ENCODE results near the gene SPPL2C. TPM values are rescaled to one million over a fixed set of nuclear protein-coding genes. Genes with fewer than 3 reads are reported as not detected.

SPPL2C gene
- total RNA-seq, 1 experiment from 2014 or later: not detected

DNA sequence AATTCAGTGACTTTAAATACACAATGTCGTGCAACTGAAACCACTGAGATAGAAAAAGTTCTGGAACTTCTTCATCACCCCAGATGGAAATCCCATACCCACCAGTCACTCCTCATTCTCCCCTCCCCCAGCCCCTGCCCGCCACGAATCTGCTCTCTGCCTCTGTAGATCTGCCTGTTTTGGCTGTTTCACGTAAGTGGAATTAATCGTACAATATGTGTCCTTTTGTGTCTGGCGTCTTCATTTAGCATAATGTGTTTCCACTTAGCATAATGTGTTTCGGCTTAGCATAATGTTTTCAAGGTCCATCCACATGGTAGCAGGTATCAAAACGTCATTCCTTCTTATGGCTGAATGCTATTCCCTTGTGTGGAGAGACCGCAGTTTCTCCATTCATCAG is 3.5 kb upstream of the SPPL2C start:
- POLR2A ChIA-PET: no interaction called here
- H3K27ac Mint-ChIP-seq (ENCODE audit: low read depth, unreplicated experiment): no peak overlapping the region
- peaks cover 6% of the 10 kb centered on the region for H3K27me3 Mint-ChIP-seq (ENCODE audit: insufficient read depth, unreplicated experiment)
- intact Hi-C loops (cut with micrococcal nuclease): no loop called here
- peaks cover 8% of the 10 kb centered on the region for H3K4me1 Mint-ChIP-seq (ENCODE audit: insufficient read depth, unreplicated experiment)
- H3K36me3 Mint-ChIP-seq (ENCODE audit: insufficient read depth, unreplicated experiment): no peaks in the 10 kb centered on the region
- CTCF ChIA-PET: interaction anchor here (0.6 to 2.9 kb wide), 3 partner anchors 9 to 253 kb away, joined by 3 to 7 read pairs (median 5); no protein-coding TSS in a partner anchor
- H3K4me3 Mint-ChIP-seq (ENCODE audit: unreplicated experiment): no peak overlapping the region
- BruUV-seq (replicated peaks): no TSS peak
- DNase-seq (ENCODE audit: unreplicated experiment): no peak
- no peaks in the 10 kb centered on the region for H3K9me3 Mint-ChIP-seq (ENCODE audit: unreplicated experiment)
- no peak for TF ChIP-seq CTCF (IDR thresholded peaks at IDR 0.05; ENCODE audit: unreplicated experiment)

GRCh38 chr17:45841883-45842525 is 2.7 kb upstream of the SPPL2C start:
- ChIA-PET CTCF (interaction anchor here (0.6 to 2.9 kb wide), 5 partner anchors 10 to 254 kb away, joined by 3 to 7 read pairs (median 5); no protein-coding TSS in a partner anchor), POLR2A (interaction anchor here (0.6 to 0.7 kb wide), 2 partner anchors 196 to 447 kb away, joined by 3 read pairs; no protein-coding TSS in a partner anchor)
- no TSS peak for BruUV-seq (replicated peaks)
- TF ChIP-seq CTCF (IDR thresholded peaks at IDR 0.05; ENCODE audit: unreplicated experiment): no peak
- Mint-ChIP-seq H3K4me1 (ENCODE audit: insufficient read depth, unreplicated experiment) (peaks cover 8% of the 10 kb centered on the region), H3K27me3 (ENCODE audit: insufficient read depth, unreplicated experiment) (no peaks in the 10 kb centered on the region), H3K9me3 (ENCODE audit: unreplicated experiment) (no peaks in the 10 kb centered on the region), H3K27ac (ENCODE audit: low read depth, unreplicated experiment) (no peak overlapping the region), H3K36me3 (ENCODE audit: insufficient read depth, unreplicated experiment) (no peaks in the 10 kb centered on the region), H3K4me3 (ENCODE audit: unreplicated experiment) (no peak overlapping the region)
- intact Hi-C loops (cut with micrococcal nuclease): no loop called here
- peak; percentile 11 for DNase-seq (ENCODE audit: unreplicated experiment)

GRCh38 chr17:45843722-45844121 is 959 bp upstream of the SPPL2C start:
- no peak for TF ChIP-seq CTCF (IDR thresholded peaks at IDR 0.05; ENCODE audit: unreplicated experiment)
- Mint-ChIP-seq H3K9me3 (ENCODE audit: unreplicated experiment) (no peaks in the 10 kb centered on the region), H3K27me3 (ENCODE audit: insufficient read depth, unreplicated experiment) (no peaks in the 10 kb centered on the region), H3K4me3 (ENCODE audit: unreplicated experiment) (no peak overlapping the region), H3K27ac (ENCODE audit: low read depth, unreplicated experiment) (no peak overlapping the region), H3K4me1 (ENCODE audit: insufficient read depth, unreplicated experiment) (peaks cover 8% of the 10 kb centered on the region), H3K36me3 (ENCODE audit: insufficient read depth, unreplicated experiment) (no peaks in the 10 kb centered on the region)
- no TSS peak for BruUV-seq (replicated peaks)
- intact Hi-C loops (cut with micrococcal nuclease): no loop called here
- ChIA-PET POLR2A (no interaction called here), CTCF (interaction anchor here (2.0 kb wide), 1 partner anchor 8 kb away, joined by 5 read pairs; no protein-coding TSS in a partner anchor)
- no peak for DNase-seq (ENCODE audit: unreplicated experiment)

DNA sequence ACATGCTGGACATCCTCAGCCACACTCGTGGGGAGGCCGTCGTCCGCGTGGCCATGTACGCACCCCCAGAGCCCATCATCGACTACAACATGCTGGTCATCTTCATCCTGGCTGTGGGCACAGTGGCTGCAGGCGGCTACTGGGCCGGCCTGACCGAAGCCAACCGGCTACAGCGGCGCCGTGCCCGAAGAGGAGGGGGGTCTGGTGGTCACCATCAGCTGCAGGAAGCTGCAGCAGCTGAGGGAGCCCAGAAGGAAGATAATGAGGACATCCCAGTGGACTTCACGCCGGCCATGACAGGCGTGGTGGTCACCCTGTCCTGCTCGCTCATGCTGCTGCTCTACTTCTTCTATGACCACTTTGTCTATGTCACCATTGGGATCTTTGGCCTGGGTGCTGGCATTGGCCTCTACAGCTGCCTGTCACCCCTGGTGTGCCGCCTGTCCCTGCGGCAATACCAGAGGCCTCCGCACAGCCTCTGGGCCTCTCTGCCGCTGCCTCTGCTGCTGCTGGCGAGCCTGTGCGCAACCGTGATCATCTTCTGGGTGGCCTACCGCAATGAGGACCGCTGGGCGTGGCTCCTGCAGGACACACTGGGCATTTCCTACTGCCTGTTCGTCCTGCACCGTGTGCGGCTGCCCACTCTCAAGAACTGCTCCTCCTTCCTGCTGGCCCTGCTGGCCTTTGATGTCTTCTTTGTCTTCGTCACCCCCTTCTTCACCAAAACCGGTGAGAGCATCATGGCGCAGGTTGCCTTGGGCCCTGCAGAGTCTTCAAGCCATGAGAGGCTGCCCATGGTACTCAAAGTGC is 900 bp downstream of the SPPL2C start:
- peaks cover 9% of the 10 kb centered on the region for H3K27me3 Mint-ChIP-seq (ENCODE audit: insufficient read depth, unreplicated experiment)
- TF ChIP-seq CTCF (IDR thresholded peaks at IDR 0.05; ENCODE audit: unreplicated experiment): no peak

More for the DNA sequence above, 900 bp downstream of the SPPL2C start:
- Mint-ChIP-seq H3K27ac (ENCODE audit: low read depth, unreplicated experiment) (no peak overlapping the region), H3K4me1 (ENCODE audit: insufficient read depth, unreplicated experiment) (peaks cover 8% of the 10 kb centered on the region), H3K4me3 (ENCODE audit: unreplicated experiment) (no peak overlapping the region), H3K9me3 (ENCODE audit: unreplicated experiment) (no peaks in the 10 kb centered on the region), H3K36me3 (ENCODE audit: insufficient read depth, unreplicated experiment) (no peaks in the 10 kb centered on the region)
- ChIA-PET CTCF (no interaction called here), POLR2A (no interaction called here)
- DNase-seq (ENCODE audit: unreplicated experiment): no peak
- intact Hi-C loops (cut with micrococcal nuclease): no loop called here
- BruUV-seq (replicated peaks): no TSS peak
